ENCODE results near the gene MRE11. TPM values are rescaled to one million over a fixed set of nuclear protein-coding genes. Genes with fewer than 3 reads are reported as not detected.
"Not testable (repeated sequence)": the region's sequence is repeated elsewhere in the genome, so short reads cannot be mapped to it uniquely, and the experiment has no call there.

Gene MRE11
- total RNA-seq, 4 donors from 2014 or later = 12.2 to 45.2 (median 18.4) TPM

GRCh38 chr11:94396282-94396681, 97.4 kb downstream of the MRE11 start:
- WGBS = 78% methylated on average over 5 of the region's 5 CpGs
- TF ChIP-seq EP300 (IDR thresholded peaks at IDR 0.05) = no peak
- no peak for TF ChIP-seq POLR2AphosphoS5 (IDR thresholded peaks at IDR 0.05)
- TF ChIP-seq, protein P1, sequence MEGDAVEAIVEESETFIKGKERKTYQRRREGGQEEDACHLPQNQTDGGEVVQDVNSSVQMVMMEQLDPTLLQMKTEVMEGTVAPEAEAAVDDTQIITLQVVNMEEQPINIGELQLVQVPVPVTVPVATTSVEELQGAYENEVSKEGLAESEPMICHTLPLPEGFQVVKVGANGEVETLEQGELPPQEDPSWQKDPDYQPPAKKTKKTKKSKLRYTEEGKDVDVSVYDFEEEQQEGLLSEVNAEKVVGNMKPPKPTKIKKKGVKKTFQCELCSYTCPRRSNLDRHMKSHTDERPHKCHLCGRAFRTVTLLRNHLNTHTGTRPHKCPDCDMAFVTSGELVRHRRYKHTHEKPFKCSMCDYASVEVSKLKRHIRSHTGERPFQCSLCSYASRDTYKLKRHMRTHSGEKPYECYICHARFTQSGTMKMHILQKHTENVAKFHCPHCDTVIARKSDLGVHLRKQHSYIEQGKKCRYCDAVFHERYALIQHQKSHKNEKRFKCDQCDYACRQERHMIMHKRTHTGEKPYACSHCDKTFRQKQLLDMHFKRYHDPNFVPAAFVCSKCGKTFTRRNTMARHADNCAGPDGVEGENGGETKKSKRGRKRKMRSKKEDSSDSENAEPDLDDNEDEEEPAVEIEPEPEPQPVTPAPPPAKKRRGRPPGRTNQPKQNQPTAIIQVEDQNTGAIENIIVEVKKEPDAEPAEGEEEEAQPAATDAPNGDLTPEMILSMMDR (IDR thresholded peaks at IDR 0.05) = no peak
- no peak for TF ChIP-seq POLR2A (IDR thresholded peaks at IDR 0.05)
- DNase-seq (ENCODE audit: low spot score in 2 of 2) = no peak
- peaks cover 25% of the 10 kb centered on the region for H3K27me3 ChIP-seq
- H3K4me1 ChIP-seq = peaks cover 5% of the 10 kb centered on the region
- no peaks in the 10 kb centered on the region for H3K9me3 ChIP-seq
- H3K27ac ChIP-seq = no peak overlapping the region
- no peaks in the 10 kb centered on the region for H3K36me3 ChIP-seq
- no peak overlapping the region for H3K4me3 ChIP-seq

DNA sequence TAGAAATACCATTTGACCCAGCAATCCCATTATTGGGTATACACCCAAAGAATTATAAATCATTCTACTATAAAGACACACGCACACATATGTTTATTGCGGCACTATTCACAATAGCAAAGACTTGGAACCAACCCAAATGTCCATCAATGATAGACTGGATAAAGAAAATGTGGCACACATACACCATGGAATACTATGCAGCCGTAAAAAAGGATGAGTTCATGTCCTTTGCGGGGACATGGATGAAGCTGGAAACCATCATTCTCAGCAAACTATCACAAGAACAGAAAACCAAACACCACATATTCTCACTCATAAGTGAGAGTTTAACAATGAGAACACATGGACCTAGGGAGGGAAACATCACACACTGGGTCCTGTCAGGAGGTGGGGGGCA, 101.7 kb downstream of the MRE11 start:
- not testable (repeated sequence) for H3K27ac ChIP-seq, H3K4me3 ChIP-seq
- WGBS = 92% methylated on average over 4 of the region's 4 CpGs

GRCh38 chr11:94379613-94380012, 114.0 kb downstream of the MRE11 start:
- H3K27me3 ChIP-seq = no peaks in the 10 kb centered on the region
- WGBS = 50% methylated on average over 4 of the region's 5 CpGs
- TF ChIP-seq POLR2A (IDR thresholded peaks at IDR 0.05) = no peak
- TF ChIP-seq POLR2AphosphoS5 (IDR thresholded peaks at IDR 0.05) = no peak
- no peak for TF ChIP-seq EP300 (IDR thresholded peaks at IDR 0.05)
- TF ChIP-seq, protein P1 (IDR thresholded peaks at IDR 0.05) = no peak

More for the DNA sequence above, 101.7 kb downstream of the MRE11 start:
- not testable (repeated sequence) for H3K4me1 ChIP-seq; H3K36me3 ChIP-seq; H3K27me3 ChIP-seq; H3K9me3 ChIP-seq; DNase-seq (ENCODE audit: low spot score in 2 of 2)

DNA sequence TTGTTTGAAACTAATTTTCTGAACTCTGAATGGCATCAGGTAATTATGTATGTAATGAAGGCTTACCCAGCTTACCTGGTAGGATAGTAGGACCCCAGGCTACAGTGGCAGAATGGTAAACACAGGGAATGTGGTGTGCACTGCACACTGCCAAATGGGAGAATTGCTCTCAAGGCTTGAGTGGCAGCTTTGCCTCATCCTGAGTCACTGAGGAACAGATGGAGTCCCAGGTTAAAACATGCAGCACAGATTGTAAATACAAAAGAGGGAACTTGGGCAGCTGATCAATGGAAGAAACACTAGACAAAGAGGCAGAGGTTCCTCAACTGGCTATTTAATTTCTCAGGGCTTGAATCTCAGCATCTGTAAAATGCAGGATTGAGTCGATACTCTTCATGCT, 116.8 kb downstream of the MRE11 start:
- Histone ChIP-seq H3K4me1 (no peaks in the 10 kb centered on the region), H3K9me3 (no peaks in the 10 kb centered on the region), H3K27ac (no peak overlapping the region), H3K36me3 (no peaks in the 10 kb centered on the region), H3K27me3 (no peaks in the 10 kb centered on the region), H3K4me3 (no peak overlapping the region)
- no peak for TF ChIP-seq EP300 (IDR thresholded peaks at IDR 0.05)
- no peak for TF ChIP-seq POLR2AphosphoS5 (IDR thresholded peaks at IDR 0.05)
- TF ChIP-seq, protein P1 (IDR thresholded peaks at IDR 0.05) = no peak
- TF ChIP-seq POLR2A (IDR thresholded peaks at IDR 0.05) = no peak
- 95% methylated on average over 1 of the region's 1 CpG for WGBS
- DNase-seq (ENCODE audit: low spot score in 2 of 2) = no peak

More at GRCh38 chr11:94379613-94380012, 114.0 kb downstream of the MRE11 start:
- Histone ChIP-seq H3K4me3 (no peak overlapping the region), H3K36me3 (no peaks in the 10 kb centered on the region), H3K27ac (no peak overlapping the region), H3K4me1 (no peaks in the 10 kb centered on the region), H3K9me3 (no peaks in the 10 kb centered on the region)
- no peak for DNase-seq (ENCODE audit: low spot score in 2 of 2)

GRCh38 chr11:94370576-94370975, 123.1 kb downstream of the MRE11 start:
- H3K36me3 ChIP-seq = not testable (repeated sequence)
- WGBS = 41% methylated on average over 4 of the region's 6 CpGs

More at GRCh38 chr11:94370576-94370975, 123.1 kb downstream of the MRE11 start:
- not testable (repeated sequence) for H3K27ac ChIP-seq; H3K27me3 ChIP-seq; H3K4me1 ChIP-seq; DNase-seq (ENCODE audit: low spot score in 2 of 2); H3K9me3 ChIP-seq; H3K4me3 ChIP-seq

Other genes starting within 250 kb of the MRE11 start
- not detected for gene IZUMO1R, start 189.3 kb downstream of the MRE11 start, total RNA-seq
- under 1 TPM in 3 of 4 donors, not detected in 1; 0.23 to 0.30 (median 0.24) TPM for gene GPR83, start 92.4 kb downstream of the MRE11 start, total RNA-seq
- gene ANKRD49, start 140 bp upstream of the MRE11 start, total RNA-seq = 10 to 100 TPM in 3 of 4 donors, 1 to 10 TPM in 1; 5.0 to 23.4 (median 18.2) TPM
- gene C11orf97, start 18.6 kb upstream of the MRE11 start, total RNA-seq = not detected
- 1 to 10 TPM; 1.6 to 3.5 (median 2.8) TPM for gene FUT4, start 50.1 kb upstream of the MRE11 start, total RNA-seq
- 1 to 10 TPM in 3 of 4 donors, under 1 TPM in 1; 0.91 to 2.5 (median 1.8) TPM for gene PIWIL4, start 73.5 kb upstream of the MRE11 start, total RNA-seq